Neural cell (in vitro differentiated cells): ENCODE data around the gene CCDC182. TPM values are rescaled to one million over a fixed set of nuclear protein-coding genes. Genes with fewer than 3 reads are reported as not detected.

ENCODE experiments used
- H2AFZ ChIP-seq: fragments of 200-600, 300-800 bp; sonication (generic), shearing (Covaris generic); 2 replicates; pipeline ENCODE4 v1.6.0; 2014; ENCODE audit warnings: low read depth, mild to moderate bottlenecking, antibody characterized with exemption, low read length, moderate library complexity
- H3F3A ChIP-seq: fragments of 200-600 bp; shearing (Covaris generic); 2 replicates; pipeline ENCODE4 v1.6.1; 2016; ENCODE audit warnings: mild to moderate bottlenecking, moderate library complexity, mixed read lengths, antibody characterized with exemption, low read length; ENCODE audit not compliant: insufficient read depth, poor library complexity, severe bottlenecking
- H3K27ac ChIP-seq: fragments of 200-600, 300-800 bp; sonication (generic), shearing (Covaris generic); 2 replicates; pipeline ENCODE4 v1.5.1; 2014; ENCODE audit warnings: mild to moderate bottlenecking, low read length, moderate library complexity
- H3K27me3 ChIP-seq: fragments of 300-800, 200-600 bp; sonication (generic), shearing (Covaris generic); 2 replicates; pipeline ENCODE4 v1.6.0; 2014; ENCODE audit warnings: mild to moderate bottlenecking, low read depth, low read length, moderate library complexity; ENCODE audit not compliant: insufficient read depth
- H3K36me3 ChIP-seq: fragments of 300-800, 200-600 bp; sonication (generic), shearing (Covaris generic); 2 replicates; pipeline ENCODE4 v1.5.1; 2014; ENCODE audit warnings: mild to moderate bottlenecking, antibody characterized with exemption, low read length, moderate library complexity; ENCODE audit not compliant: insufficient read depth
- H3K4me2 ChIP-seq: fragments of 300-800, 200-600 bp; sonication (generic), shearing (Covaris generic); 2 replicates; pipeline ENCODE4 v1.6.0; 2014; ENCODE audit warnings: mild to moderate bottlenecking, low read length
- H3K4me3 ChIP-seq: fragments of 300-800, 200-600 bp; sonication (generic), shearing (Covaris generic); 2 replicates; pipeline ENCODE4 v1.5.1; 2014; ENCODE audit warnings: mild to moderate bottlenecking, low read length, moderate library complexity
- H3K79me2 ChIP-seq: fragments of 200-600 bp; shearing (Covaris generic); replicated peaks from 2 replicates; pipeline ENCODE4 v1.6.0; 2014; ENCODE audit warnings: mild to moderate bottlenecking, low read length, moderate library complexity; ENCODE audit not compliant: insufficient read depth
- H3K9ac ChIP-seq: fragments of 300-800, 200-600 bp; sonication (generic), shearing (Covaris generic); 2 replicates; pipeline ENCODE4 v1.6.1; 2016; ENCODE audit warnings: mild to moderate bottlenecking, low read length, mixed read lengths
- H3K9me2 ChIP-seq: fragments of 200-600 bp; shearing (Covaris generic); 2 replicates; pipeline ENCODE4 v1.6.1; 2016; ENCODE audit warnings: mild to moderate bottlenecking, low read length, mixed read lengths; ENCODE audit not compliant: insufficient read depth
- H3K9me3 ChIP-seq: fragments of 200-600, 300-800 bp; sonication (generic), shearing (Covaris generic); 2 replicates; pipeline ENCODE4 v1.6.1; 2016; ENCODE audit warnings: mild to moderate bottlenecking, mixed run types, low read length, moderate library complexity, mixed read lengths
- H4K20me1 ChIP-seq: fragments of 200-600 bp; shearing (Covaris generic); 2 replicates; pipeline ENCODE4 v1.6.1; 2016; ENCODE audit warnings: mild to moderate bottlenecking, mixed run types; ENCODE audit not compliant: insufficient read depth
- EP300 ChIP-seq: fragments of 450-650 bp; conservative IDR thresholded peaks from 2 replicates; pipeline ENCODE4 v1.6.1; 2014; ENCODE audit warnings: antibody characterized with exemption, mild to moderate bottlenecking, moderate library complexity; ENCODE audit not compliant: poor library complexity, severe bottlenecking
- EZH2 ChIP-seq: fragments of 200-600, 300-800 bp; shearing (Covaris generic), sonication (generic); IDR thresholded peaks from 2 replicates; pipeline ENCODE4 v1.6.1; 2014; ENCODE audit warnings: antibody characterized with exemption, low read length, borderline replicate concordance, mild to moderate bottlenecking; ENCODE audit not compliant: insufficient read depth, poor library complexity, severe bottlenecking
- MXI1 ChIP-seq: fragments of 450-650 bp; conservative IDR thresholded peaks from 2 replicates; pipeline ENCODE4 v1.6.1; 2014; ENCODE audit warnings: antibody characterized with exemption, mild to moderate bottlenecking; ENCODE audit not compliant: poor library complexity, severe bottlenecking
- POLR2AphosphoS5 ChIP-seq: IDR thresholded peaks from 2 replicates; pipeline ENCODE4 v1.6.1; 2012
- RAD21 ChIP-seq: fragments of 450-650 bp; conservative IDR thresholded peaks from 2 replicates; pipeline ENCODE4 v1.6.1; 2014; ENCODE audit warnings: antibody characterized with exemption, mild to moderate bottlenecking, moderate library complexity
- SMC3 ChIP-seq: fragments of 450-650 bp; conservative IDR thresholded peaks from 2 replicates; pipeline ENCODE4 v1.6.1; 2014; ENCODE audit warnings: antibody characterized with exemption, mild to moderate bottlenecking, moderate library complexity; ENCODE audit not compliant: poor library complexity
- TAF1 ChIP-seq: IDR thresholded peaks from 2 replicates; pipeline ENCODE4 v1.6.1; 2012; ENCODE audit warnings: low read depth
- polyA plus RNA-seq: library from polyadenylated mRNA; depleted of rRNA; stranded (reverse); fragments of >200 nt; gene quantifications from 2 replicates; pipeline ENCODE4 v1.2.3, GENCODE V29; 2014
- TF ChIP-seq, protein P1 (sequence below): IDR thresholded peaks from 2 replicates; pipeline ENCODE4 v1.6.1; 2012; ENCODE audit warnings: borderline replicate concordance
- TF ChIP-seq, protein P2 (sequence below): fragments of 450-650 bp; IDR thresholded peaks from 2 replicates; pipeline ENCODE4 v1.5.1; 2014; ENCODE audit warnings: antibody characterized with exemption, mild to moderate bottlenecking, moderate library complexity; ENCODE audit not compliant: poor library complexity, severe bottlenecking

The CCDC182 gene
- polyA plus RNA-seq, 1 donor from 2014 or later = not detected

DNA sequence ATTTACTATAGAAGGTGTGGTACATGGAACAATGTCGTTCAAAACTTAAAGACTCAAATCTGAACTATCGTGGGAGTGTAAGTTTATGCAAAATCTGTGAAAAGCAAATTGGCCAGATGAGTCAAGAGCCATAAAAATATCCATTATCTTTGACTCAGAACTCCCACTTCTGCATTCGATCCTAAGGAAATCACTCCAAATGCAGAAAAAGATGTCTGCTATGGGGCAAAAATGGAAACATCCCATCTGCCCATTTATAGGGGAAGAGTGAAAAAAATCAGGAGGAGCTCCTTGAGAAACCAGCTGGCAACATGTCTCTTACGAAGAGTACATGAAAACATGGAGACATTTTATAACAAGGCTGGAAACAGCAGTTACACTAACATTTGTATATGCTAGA is 43.6 kb upstream of the CCDC182 start:
- H3K4me3 ChIP-seq = no peak overlapping the region
- no peaks in the 10 kb centered on the region for H3K36me3 ChIP-seq
- no peak overlapping the region for H2AFZ ChIP-seq
- H4K20me1 ChIP-seq = no peaks in the 10 kb centered on the region
- no peaks in the 10 kb centered on the region for H3F3A ChIP-seq
- no peak overlapping the region for H3K9ac ChIP-seq
- no peaks in the 10 kb centered on the region for H3K27me3 ChIP-seq
- no peaks in the 10 kb centered on the region for H3K79me2 ChIP-seq
- no peaks in the 10 kb centered on the region for H3K9me2 ChIP-seq
- H3K9me3 ChIP-seq = no peaks in the 10 kb centered on the region
- TF ChIP-seq SMC3 = no peak
- TF ChIP-seq MXI1 = no peak
- TF ChIP-seq EP300 = no peak
- no peak for TF ChIP-seq POLR2AphosphoS5
- H3K27ac ChIP-seq = no peak overlapping the region
- H3K4me2 ChIP-seq = no peak overlapping the region

DNA sequence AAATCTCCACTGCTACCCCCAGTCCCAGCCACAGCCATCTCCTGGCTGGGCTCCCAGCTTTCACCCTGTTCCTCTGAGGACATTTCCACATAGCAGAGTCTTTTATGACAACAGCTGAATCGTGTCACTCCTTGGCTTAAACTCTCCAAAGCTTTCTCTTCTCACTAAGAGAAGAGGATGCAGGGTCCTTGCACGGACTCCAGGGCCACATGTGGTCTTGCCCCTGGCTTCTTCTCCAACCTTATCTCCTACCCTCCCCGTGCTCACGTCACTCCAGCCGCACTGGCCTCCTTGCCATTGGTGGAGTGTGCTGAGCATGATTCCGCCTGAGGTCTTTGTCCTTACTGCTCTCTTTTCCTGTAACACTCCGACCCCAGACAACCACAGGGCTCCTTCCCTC is 39.9 kb upstream of the CCDC182 start:
- H3K9ac ChIP-seq = no peak overlapping the region
- TF ChIP-seq EZH2 (no peak), EP300 (no peak), MXI1 (no peak), SMC3 (no peak), POLR2AphosphoS5 (no peak), TAF1 (no peak), RAD21 (no peak)
- TF ChIP-seq, protein P1, sequence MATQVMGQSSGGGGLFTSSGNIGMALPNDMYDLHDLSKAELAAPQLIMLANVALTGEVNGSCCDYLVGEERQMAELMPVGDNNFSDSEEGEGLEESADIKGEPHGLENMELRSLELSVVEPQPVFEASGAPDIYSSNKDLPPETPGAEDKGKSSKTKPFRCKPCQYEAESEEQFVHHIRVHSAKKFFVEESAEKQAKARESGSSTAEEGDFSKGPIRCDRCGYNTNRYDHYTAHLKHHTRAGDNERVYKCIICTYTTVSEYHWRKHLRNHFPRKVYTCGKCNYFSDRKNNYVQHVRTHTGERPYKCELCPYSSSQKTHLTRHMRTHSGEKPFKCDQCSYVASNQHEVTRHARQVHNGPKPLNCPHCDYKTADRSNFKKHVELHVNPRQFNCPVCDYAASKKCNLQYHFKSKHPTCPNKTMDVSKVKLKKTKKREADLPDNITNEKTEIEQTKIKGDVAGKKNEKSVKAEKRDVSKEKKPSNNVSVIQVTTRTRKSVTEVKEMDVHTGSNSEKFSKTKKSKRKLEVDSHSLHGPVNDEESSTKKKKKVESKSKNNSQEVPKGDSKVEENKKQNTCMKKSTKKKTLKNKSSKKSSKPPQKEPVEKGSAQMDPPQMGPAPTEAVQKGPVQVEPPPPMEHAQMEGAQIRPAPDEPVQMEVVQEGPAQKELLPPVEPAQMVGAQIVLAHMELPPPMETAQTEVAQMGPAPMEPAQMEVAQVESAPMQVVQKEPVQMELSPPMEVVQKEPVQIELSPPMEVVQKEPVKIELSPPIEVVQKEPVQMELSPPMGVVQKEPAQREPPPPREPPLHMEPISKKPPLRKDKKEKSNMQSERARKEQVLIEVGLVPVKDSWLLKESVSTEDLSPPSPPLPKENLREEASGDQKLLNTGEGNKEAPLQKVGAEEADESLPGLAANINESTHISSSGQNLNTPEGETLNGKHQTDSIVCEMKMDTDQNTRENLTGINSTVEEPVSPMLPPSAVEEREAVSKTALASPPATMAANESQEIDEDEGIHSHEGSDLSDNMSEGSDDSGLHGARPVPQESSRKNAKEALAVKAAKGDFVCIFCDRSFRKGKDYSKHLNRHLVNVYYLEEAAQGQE = no peak
- TF ChIP-seq, protein P2, sequence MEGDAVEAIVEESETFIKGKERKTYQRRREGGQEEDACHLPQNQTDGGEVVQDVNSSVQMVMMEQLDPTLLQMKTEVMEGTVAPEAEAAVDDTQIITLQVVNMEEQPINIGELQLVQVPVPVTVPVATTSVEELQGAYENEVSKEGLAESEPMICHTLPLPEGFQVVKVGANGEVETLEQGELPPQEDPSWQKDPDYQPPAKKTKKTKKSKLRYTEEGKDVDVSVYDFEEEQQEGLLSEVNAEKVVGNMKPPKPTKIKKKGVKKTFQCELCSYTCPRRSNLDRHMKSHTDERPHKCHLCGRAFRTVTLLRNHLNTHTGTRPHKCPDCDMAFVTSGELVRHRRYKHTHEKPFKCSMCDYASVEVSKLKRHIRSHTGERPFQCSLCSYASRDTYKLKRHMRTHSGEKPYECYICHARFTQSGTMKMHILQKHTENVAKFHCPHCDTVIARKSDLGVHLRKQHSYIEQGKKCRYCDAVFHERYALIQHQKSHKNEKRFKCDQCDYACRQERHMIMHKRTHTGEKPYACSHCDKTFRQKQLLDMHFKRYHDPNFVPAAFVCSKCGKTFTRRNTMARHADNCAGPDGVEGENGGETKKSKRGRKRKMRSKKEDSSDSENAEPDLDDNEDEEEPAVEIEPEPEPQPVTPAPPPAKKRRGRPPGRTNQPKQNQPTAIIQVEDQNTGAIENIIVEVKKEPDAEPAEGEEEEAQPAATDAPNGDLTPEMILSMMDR = no peak
- no peaks in the 10 kb centered on the region for H3K27me3 ChIP-seq
- no peak overlapping the region for H3K27ac ChIP-seq
- H3K9me3 ChIP-seq = no peaks in the 10 kb centered on the region
- H4K20me1 ChIP-seq = no peaks in the 10 kb centered on the region
- no peaks in the 10 kb centered on the region for H3K36me3 ChIP-seq
- no peak overlapping the region for H3K4me3 ChIP-seq
- H2AFZ ChIP-seq = no peak overlapping the region
- no peaks in the 10 kb centered on the region for H3K79me2 ChIP-seq
- H3F3A ChIP-seq = no peaks in the 10 kb centered on the region
- no peaks in the 10 kb centered on the region for H3K9me2 ChIP-seq
- H3K4me2 ChIP-seq = no peak overlapping the region
